ENCODE measurements around the gene SNRNP35. TPM values are rescaled to one million over a fixed set of nuclear protein-coding genes. Genes with fewer than 3 reads are reported as not detected.
"Not testable (repeated sequence)": the region's sequence is repeated elsewhere in the genome, so short reads cannot be mapped to it uniquely, and the experiment has no call there.

SNRNP35 gene
- total RNA-seq, 2 experiments from 2014 or later = 21.5 to 21.8 TPM

GRCh38 chr12:123435636-123436016 is 22.3 kb upstream of the SNRNP35 start:
- H3K27me3 Mint-ChIP-seq (ENCODE audit: low read depth) = no peaks in the 10 kb centered on the region
- H3K9me3 Mint-ChIP-seq = no peaks in the 10 kb centered on the region
- H3K36me3 Mint-ChIP-seq (ENCODE audit: low read depth) = peaks cover 25% of the 10 kb centered on the region
- DNase-seq = no peak
- CTCF ChIA-PET = interaction anchor here (0.7 to 1.0 kb wide), 2 partner anchors 9 to 24 kb away, joined by 3 to 4 read pairs; no protein-coding TSS in a partner anchor
- peak overlapping the region; percentile 93 for H3K27ac Mint-ChIP-seq
- intact Hi-C loops (cut with micrococcal nuclease) = loop anchor here (1.0 to 10.0 kb wide), 12 partner anchors 13 to 1482 kb away; partner anchors contain the start of genes ATP6V0A2, KMT5A, OGFOD2 and RILPL1
- H3K4me3 Mint-ChIP-seq = peak overlapping the region; percentile 92
- peaks cover 49% of the 10 kb centered on the region for H3K4me1 Mint-ChIP-seq (ENCODE audit: low read depth)

GRCh38 chr12:123436017-123436964 is 21.6 kb upstream of the SNRNP35 start, which contains the start of gene RILPL2:
Gene RILPL2, minus strand, starts transcription at chr12:123436684. Its CDS starts 264 bp downstream, at chr12:123436420.
- no peaks in the 10 kb centered on the region for H3K9me3 Mint-ChIP-seq
- peak within 1 kb of the TSS; percentile 92 for H3K4me3 Mint-ChIP-seq
- H3K36me3 Mint-ChIP-seq (ENCODE audit: low read depth) = peaks cover 19% of the 10 kb centered on the region
- CTCF ChIA-PET = interaction anchor here (0.6 to 1.7 kb wide), 4 partner anchors 10 to 214 kb away, joined by 3 to 6 read pairs (median 4); no protein-coding TSS in a partner anchor
- peaks cover 43% of the 10 kb centered on the region for H3K4me1 Mint-ChIP-seq (ENCODE audit: low read depth)
- peak; percentile 97 for DNase-seq
- peak within 1 kb of the TSS; percentile 93 for H3K27ac Mint-ChIP-seq
- no peaks in the 10 kb centered on the region for H3K27me3 Mint-ChIP-seq (ENCODE audit: low read depth)
- intact Hi-C loops (cut with micrococcal nuclease) = loop anchor here (1.0 to 10.0 kb wide), 12 partner anchors 12 to 1481 kb away; partner anchors contain the start of genes ATP6V0A2, KMT5A, OGFOD2 and RILPL1

GRCh38 chr12:123441523-123442164 is 16.3 kb upstream of the SNRNP35 start:
- H3K27me3 Mint-ChIP-seq (ENCODE audit: low read depth) = no peaks in the 10 kb centered on the region
- H3K36me3 Mint-ChIP-seq (ENCODE audit: low read depth) = no peaks in the 10 kb centered on the region
- no peak for DNase-seq
- H3K27ac Mint-ChIP-seq = no peak overlapping the region
- H3K4me3 Mint-ChIP-seq = no peak overlapping the region
- intact Hi-C loops (cut with micrococcal nuclease) = no loop called here
- peaks cover 23% of the 10 kb centered on the region for H3K4me1 Mint-ChIP-seq (ENCODE audit: low read depth)
- CTCF ChIA-PET = no interaction called here
- no peaks in the 10 kb centered on the region for H3K9me3 Mint-ChIP-seq

GRCh38 chr12:123442774-123443173 is 15.2 kb upstream of the SNRNP35 start:
- Mint-ChIP-seq H3K27ac (no peak overlapping the region), H3K36me3 (ENCODE audit: low read depth) (no peaks in the 10 kb centered on the region), H3K4me3 (no peak overlapping the region), H3K4me1 (ENCODE audit: low read depth) (peaks cover 17% of the 10 kb centered on the region), H3K9me3 (no peaks in the 10 kb centered on the region), H3K27me3 (ENCODE audit: low read depth) (no peaks in the 10 kb centered on the region)
- CTCF ChIA-PET = no interaction called here
- intact Hi-C loops (cut with micrococcal nuclease) = no loop called here
- no peak for DNase-seq

- CTCF ChIA-PET = no interaction called here
- H3K4me1 Mint-ChIP-seq (ENCODE audit: low read depth) = peaks cover 31% of the 10 kb centered on the region
- DNase-seq = no peak
- H3K9me3 Mint-ChIP-seq = no peaks in the 10 kb centered on the region
- H3K27me3 Mint-ChIP-seq (ENCODE audit: low read depth) = no peaks in the 10 kb centered on the region
- H3K27ac Mint-ChIP-seq = no peak overlapping the region
- no peak overlapping the region for H3K4me3 Mint-ChIP-seq
- intact Hi-C loops (cut with micrococcal nuclease) = no loop called here
- no peaks in the 10 kb centered on the region for H3K36me3 Mint-ChIP-seq (ENCODE audit: low read depth)
These were observed 13.6 kb upstream of the SNRNP35 start for GRCh38 chr12:123444092-123445026.

GRCh38 chr12:123445388-123446332 is 12.3 kb upstream of the SNRNP35 start:
- DNase-seq = no peak
- CTCF ChIA-PET = no interaction called here
- Mint-ChIP-seq H3K4me1 (ENCODE audit: low read depth) (peaks cover 35% of the 10 kb centered on the region), H3K36me3 (ENCODE audit: low read depth) (no peaks in the 10 kb centered on the region), H3K27ac (peak overlapping the region; percentile 21), H3K4me3 (no peak overlapping the region), H3K9me3 (no peaks in the 10 kb centered on the region), H3K27me3 (ENCODE audit: low read depth) (no peaks in the 10 kb centered on the region)
- intact Hi-C loops (cut with micrococcal nuclease) = no loop called here

GRCh38 chr12:123446333-123446713 is 11.6 kb upstream of the SNRNP35 start:
- Mint-ChIP-seq H3K4me3 (no peak overlapping the region), H3K36me3 (ENCODE audit: low read depth) (no peaks in the 10 kb centered on the region), H3K27me3 (ENCODE audit: low read depth) (no peaks in the 10 kb centered on the region), H3K9me3 (no peaks in the 10 kb centered on the region), H3K4me1 (ENCODE audit: low read depth) (peaks cover 35% of the 10 kb centered on the region), H3K27ac (no peak overlapping the region)
- intact Hi-C loops (cut with micrococcal nuclease) = no loop called here
- CTCF ChIA-PET = no interaction called here
- DNase-seq = no peak

GRCh38 chr12:123449249-123449733 is 8.6 kb upstream of the SNRNP35 start:
- CTCF ChIA-PET = interaction anchor here (0.7 to 1.1 kb wide), 2 partner anchors 9 to 11 kb away, joined by 3 read pairs; partner anchors contain the start of gene SNRNP35
- Mint-ChIP-seq H3K27ac (peak overlapping the region; percentile 85), H3K36me3 (ENCODE audit: low read depth) (no peaks in the 10 kb centered on the region), H3K27me3 (ENCODE audit: low read depth) (no peaks in the 10 kb centered on the region), H3K4me3 (peak overlapping the region; percentile 38), H3K9me3 (no peaks in the 10 kb centered on the region), H3K4me1 (ENCODE audit: low read depth) (peaks cover 30% of the 10 kb centered on the region)
- intact Hi-C loops (cut with micrococcal nuclease) = no loop called here
- DNase-seq = no peak

GRCh38 chr12:123449856-123450255 is 8.1 kb upstream of the SNRNP35 start:
- Mint-ChIP-seq H3K27me3 (ENCODE audit: low read depth) (no peaks in the 10 kb centered on the region), H3K27ac (peak overlapping the region; percentile 85), H3K36me3 (ENCODE audit: low read depth) (no peaks in the 10 kb centered on the region), H3K9me3 (no peaks in the 10 kb centered on the region), H3K4me3 (no peak overlapping the region), H3K4me1 (ENCODE audit: low read depth) (peaks cover 30% of the 10 kb centered on the region)
- intact Hi-C loops (cut with micrococcal nuclease) = no loop called here
- DNase-seq = no peak
- CTCF ChIA-PET = no interaction called here

- H3K27me3 Mint-ChIP-seq (ENCODE audit: low read depth) = no peaks in the 10 kb centered on the region
- no peaks in the 10 kb centered on the region for H3K9me3 Mint-ChIP-seq
- CTCF ChIA-PET = no interaction called here
- no peak overlapping the region for H3K4me3 Mint-ChIP-seq
- H3K27ac Mint-ChIP-seq = no peak overlapping the region
- DNase-seq = no peak
- H3K36me3 Mint-ChIP-seq (ENCODE audit: low read depth) = no peaks in the 10 kb centered on the region
- intact Hi-C loops (cut with micrococcal nuclease) = no loop called here
- peaks cover 26% of the 10 kb centered on the region for H3K4me1 Mint-ChIP-seq (ENCODE audit: low read depth)
These were observed 7.3 kb upstream of the SNRNP35 start for GRCh38 chr12:123450636-123451035.

- H3K4me1 Mint-ChIP-seq (ENCODE audit: low read depth) = peaks cover 17% of the 10 kb centered on the region
- CTCF ChIA-PET = interaction anchor here (0.6 to 0.9 kb wide), 2 partner anchors 12 to 128 kb away, joined by 4 read pairs; no protein-coding TSS in a partner anchor
- H3K9me3 Mint-ChIP-seq; intact Hi-C loops (cut with micrococcal nuclease); H3K27me3 Mint-ChIP-seq (ENCODE audit: low read depth); H3K27ac Mint-ChIP-seq; DNase-seq; H3K4me3 Mint-ChIP-seq; H3K36me3 Mint-ChIP-seq (ENCODE audit: low read depth): not testable (repeated sequence)
These were observed 5.7 kb upstream of the SNRNP35 start for GRCh38 chr12:123452276-123452550.

Data from activated naive CD4-positive, alpha-beta T cell treated with anti-CD3 and anti-CD28 coated beads for 36 hours (primary cell).